ENCODE results near the gene KRT84.
"Not testable (repeated sequence)": the region's sequence is repeated elsewhere in the genome, so short reads cannot be mapped to it uniquely, and the experiment has no call there.

KRT84 gene

DNA sequence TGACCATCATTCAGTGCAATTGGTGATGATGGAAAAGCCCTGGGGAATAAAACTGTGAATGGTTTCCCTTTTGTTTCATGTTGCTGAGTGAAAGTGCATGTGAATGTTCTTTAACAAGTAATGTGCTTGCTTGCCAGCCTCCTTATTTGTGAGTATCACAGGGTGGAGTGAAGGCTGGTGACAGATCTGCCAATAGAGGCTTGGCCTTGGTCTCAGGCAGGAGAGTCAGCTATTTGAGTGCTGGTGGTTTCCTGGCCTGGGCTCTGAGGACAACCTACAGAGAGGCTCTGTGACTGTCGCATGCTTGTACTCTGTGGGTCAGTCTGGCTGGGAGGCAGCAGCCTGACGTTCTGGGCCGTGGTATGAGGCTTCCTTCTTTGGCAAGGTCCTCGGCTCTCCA lies 38.9 kb downstream of the KRT84 start:
- DNase-seq (ENCODE audit: low spot score) (no peak), FAIRE-seq (no peak)

GRCh38 chr12:52345041-52345440 lies 40.4 kb downstream of the KRT84 start:
- FAIRE-seq; DNase-seq (ENCODE audit: low spot score): not testable (repeated sequence)

DNA sequence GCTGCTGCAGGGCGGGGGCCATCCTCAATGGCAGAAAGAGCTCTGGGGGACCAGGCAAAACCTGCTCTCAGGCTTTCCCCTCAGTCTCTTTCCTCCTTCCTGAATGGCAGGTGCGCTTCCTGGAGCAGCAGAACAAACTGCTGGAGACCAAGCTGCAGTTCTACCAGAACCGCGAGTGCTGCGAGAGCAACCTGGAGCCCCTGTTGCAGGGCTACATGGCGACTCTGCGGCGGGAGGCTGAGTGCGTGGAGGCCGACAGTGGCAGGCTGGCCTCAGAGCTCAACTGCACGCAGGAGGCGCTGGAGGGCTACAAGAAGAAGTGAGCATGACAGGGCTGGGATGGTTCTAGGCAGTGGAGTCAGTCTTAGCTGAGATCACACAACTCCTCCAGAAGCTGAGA lies 41.3 kb downstream of the KRT84 start:
- FAIRE-seq (no peak), DNase-seq (ENCODE audit: low spot score) (no peak)

DNA sequence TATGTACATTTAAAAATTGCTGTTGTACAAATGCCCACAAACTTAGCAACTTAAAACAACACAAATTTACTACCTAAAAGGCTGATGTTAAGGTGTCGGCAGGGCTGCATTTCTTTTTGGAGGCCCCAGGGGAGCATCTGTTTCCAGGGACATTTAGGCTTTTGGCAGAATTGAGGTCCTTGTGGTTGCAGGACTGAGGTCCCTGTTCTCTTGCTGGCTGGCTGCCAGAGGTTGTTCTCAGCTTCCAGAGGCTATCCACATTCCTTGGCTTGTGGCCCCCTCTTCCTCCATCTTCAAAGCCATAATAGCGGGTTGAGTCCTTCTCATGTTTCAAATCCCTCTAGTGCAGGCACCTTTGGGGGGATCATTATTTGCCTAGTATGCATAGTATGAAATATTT lies 41.9 kb downstream of the KRT84 start:
- DNase-seq (ENCODE audit: low spot score) (no peak), FAIRE-seq (no peak)

DNA sequence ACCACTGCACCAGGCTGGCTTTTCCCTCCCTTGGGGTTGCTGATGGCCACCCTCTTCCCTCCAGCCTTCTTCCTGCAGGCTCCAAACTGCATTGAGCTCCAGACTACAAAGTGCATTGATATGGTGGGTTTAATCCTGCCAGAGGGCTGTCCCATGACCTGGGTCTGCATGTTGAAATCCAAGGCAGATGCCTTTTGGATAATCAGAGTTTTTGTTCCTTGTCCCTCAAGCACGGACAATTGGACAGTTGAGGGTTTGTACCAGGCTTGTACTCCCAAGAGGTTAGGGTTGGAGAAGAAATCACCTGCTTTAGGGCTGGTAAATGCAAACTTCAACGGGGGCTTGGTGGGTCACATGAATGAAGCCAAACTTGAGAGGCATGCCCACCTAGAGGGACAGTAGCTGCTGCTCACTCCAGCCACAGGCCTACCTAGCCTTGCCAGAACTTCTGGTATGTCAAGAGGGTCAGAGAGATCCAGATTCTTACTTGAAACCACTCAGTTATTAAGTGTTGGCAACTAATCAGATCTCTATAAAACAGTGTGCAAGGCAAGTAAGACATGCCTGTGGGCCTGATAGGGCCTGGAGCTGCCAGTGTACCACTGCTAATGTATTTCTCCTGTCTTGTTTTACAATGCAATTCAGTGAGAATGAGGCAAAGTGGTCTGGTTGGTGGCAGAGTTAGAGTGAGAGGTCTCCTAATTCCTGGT lies 42.5 kb downstream of the KRT84 start:
- no peak for FAIRE-seq
- DNase-seq (ENCODE audit: low spot score), result no peak

GRCh38 chr12:52341066-52341580 lies 44.3 kb downstream of the KRT84 start:
- FAIRE-seq (no peak), DNase-seq (ENCODE audit: low spot score) (no peak)

DNA sequence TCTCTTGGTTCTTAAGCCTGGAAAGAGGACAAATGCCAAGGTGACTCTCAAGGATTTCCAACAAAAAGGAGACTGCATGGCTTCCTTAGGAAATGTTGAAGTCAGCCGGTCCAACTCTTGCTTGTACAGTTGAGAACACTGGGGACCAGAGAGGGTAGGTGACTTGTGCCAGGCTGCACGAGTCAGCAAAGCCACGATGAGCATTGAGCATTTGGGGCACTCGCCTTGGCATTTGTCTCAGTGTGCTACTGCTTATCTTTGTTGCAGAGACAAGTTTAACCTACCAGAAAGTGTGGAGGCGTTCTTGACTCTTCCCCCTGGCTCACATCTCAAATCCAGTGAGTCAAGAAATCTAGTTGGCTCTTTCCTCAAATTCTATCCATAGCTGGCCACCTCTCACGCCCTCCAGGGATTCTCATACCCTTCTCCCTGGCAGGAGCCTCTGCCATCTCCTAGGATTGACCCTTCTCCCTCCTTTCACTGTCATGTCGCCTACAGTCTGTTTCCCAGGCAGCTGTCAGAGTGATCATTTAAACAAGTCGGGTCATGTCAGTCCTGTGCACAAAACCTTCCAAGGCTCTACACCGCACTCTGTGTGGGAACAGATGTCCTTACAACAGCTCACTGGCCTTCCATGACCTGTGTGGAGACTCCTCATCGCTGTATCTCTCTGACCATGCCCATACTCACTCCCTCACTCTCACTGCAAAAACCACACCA lies 47.1 kb downstream of the KRT84 start:
- DNase-seq (ENCODE audit: low spot score) (no peak), FAIRE-seq (no peak)

DNA sequence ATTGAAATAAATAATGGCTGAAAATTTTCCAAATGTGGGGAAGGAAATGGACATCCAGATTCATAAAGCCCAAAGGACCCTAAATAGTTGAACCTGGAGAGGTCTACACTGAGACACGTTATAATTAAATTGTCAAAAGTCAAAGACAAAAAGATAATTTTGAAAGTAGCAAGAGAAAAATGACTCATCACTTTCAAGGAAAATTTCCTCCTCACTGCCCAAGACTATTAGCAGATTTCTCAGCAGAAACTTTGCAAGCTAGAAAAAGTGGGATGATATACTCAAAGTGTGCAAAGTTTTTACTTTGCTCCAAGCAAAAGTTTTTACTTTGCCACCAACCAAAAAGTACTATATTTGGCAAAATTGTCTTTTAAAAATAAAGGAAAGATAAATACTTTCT lies 48.4 kb downstream of the KRT84 start:
- FAIRE-seq (no peak), DNase-seq (ENCODE audit: low spot score) (no peak)

GRCh38 chr12:52336641-52337040 lies 48.8 kb downstream of the KRT84 start:
- FAIRE-seq, result no peak
- no peak for DNase-seq (ENCODE audit: low spot score)

GRCh38 chr12:52335598-52336262 lies 49.7 kb downstream of the KRT84 start:
- no peak for FAIRE-seq
- no peak for DNase-seq (ENCODE audit: low spot score)

DNA sequence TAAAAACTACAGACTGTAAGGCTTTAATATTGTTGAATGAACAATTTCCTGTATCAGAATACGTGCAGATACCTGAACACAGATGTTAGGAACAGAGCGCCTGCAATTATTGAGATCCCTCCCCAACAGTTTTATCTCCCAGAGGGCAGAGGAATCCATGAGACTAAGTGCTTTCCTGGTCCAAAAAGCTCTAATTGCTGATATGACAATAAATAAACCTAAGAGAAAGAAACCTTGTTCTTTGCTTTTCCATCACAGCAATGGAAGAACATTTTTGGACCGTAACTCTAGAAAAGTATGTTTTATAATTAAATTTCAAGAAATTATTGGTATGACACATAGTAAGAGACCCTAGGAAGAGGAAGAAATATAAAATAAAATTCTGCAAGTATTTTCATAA lies 51.3 kb downstream of the KRT84 start:
- DNase-seq (ENCODE audit: low spot score), result no peak
- FAIRE-seq, result no peak

GRCh38 chr12:52333321-52333720 lies 52.1 kb downstream of the KRT84 start:
- FAIRE-seq (no peak), DNase-seq (ENCODE audit: low spot score) (no peak)

- no peak for DNase-seq (ENCODE audit: low spot score)
- FAIRE-seq, result no peak
Observed at GRCh38 chr12:52332381-52332780, 53.1 kb downstream of the KRT84 start.

GRCh38 chr12:52331833-52332232 lies 53.6 kb downstream of the KRT84 start:
- DNase-seq (ENCODE audit: low spot score), result no peak
- no peak for FAIRE-seq

DNA sequence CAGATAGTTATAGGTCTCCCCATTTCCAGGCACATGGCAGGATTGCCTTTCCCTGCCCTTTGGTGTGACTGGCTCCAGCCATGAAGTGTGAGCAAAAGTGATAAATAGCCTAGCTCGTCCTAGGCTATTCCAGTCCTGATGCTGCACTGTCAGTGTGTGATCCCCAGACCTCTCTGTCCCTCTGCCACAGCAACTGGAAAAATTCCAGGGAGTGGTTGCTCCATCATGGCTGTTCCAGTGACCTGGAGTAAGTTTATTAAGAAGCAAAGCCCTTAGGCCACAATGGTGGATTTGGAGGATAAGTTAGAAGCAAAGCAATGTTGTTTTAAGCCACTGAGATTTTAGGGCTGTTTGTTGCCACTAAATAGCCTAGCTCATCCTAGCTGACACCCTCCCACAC lies 54.4 kb downstream of the KRT84 start:
- no peak for DNase-seq (ENCODE audit: low spot score)

GRCh38 chr12:52327830-52328500 lies 57.5 kb downstream of the KRT84 start:
- DNase-seq (ENCODE audit: low spot score) (no peak), FAIRE-seq (no peak)

More for the DNA sequence above, 54.4 kb downstream of the KRT84 start:
- no peak for FAIRE-seq
